Vagina (tissue), 2 donors: ENCODE data around the gene MEGF8.
A peak's percentile ranks its signal among the peaks of the same experiment; 100 is the strongest.

ENCODE experiments used
- CTCF ChIP-seq, 3 experiments: fragments of 450-650 bp in 2 of 3; fragments of 200-600 bp in 1 of 3; sonication (generic) in 1 of 3; IDR thresholded peaks; one replicate each; pipeline ENCODE4 v1.5.1; 2017 to 2019; ENCODE audit warnings: antibody characterized with exemption in 3 of 3, mild to moderate bottlenecking in 2 of 3, moderate library complexity in 2 of 3
- POLR2A ChIP-seq, 2 donors: fragments of 450-650 bp; IDR thresholded peaks; one replicate each; pipeline ENCODE4 v1.6.1; 2017; ENCODE audit warnings: antibody characterized with exemption in 2 of 2, mild to moderate bottlenecking in 2 of 2, moderate library complexity in 2 of 2
- POLR2AphosphoS5 ChIP-seq, 2 donors: sonication (generic); formaldehyde crosslinking; IDR thresholded peaks; one replicate each; pipeline ENCODE4 v1.9.0; 2017; ENCODE audit warnings: antibody characterized with exemption in 2 of 2, mild to moderate bottlenecking in 2 of 2, low read depth in 1 of 2; ENCODE audit not compliant: insufficient read depth in 1 of 2

DNA sequence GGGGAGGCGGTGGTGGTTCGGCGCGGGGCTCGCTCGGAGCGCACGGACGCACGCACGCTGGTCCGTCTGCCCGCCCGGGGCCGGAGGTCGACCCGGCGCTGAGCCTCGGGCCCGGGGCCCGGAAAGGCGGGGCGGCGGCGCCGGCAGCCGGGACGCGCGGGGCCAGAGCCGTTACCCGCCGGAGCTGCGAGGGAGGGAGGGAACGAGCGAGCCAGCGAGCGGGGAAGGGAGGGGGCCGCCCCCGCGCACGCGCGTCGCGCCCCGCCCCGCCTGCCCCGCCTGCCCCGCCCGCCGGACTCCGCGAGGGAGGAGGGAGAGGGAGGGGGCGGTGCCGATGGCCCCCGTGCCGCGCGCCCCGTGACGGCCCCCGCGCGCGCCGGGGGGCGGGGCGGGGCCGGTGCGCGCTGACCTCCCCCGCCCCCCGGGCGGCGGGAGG, 41.4 kb upstream of the MEGF8 start:
- TF ChIP-seq POLR2AphosphoS5 (IDR thresholded peaks at IDR 0.05; ENCODE audit: insufficient read depth in 1 of 2, low read depth in 1 of 2) (no peak), CTCF (IDR thresholded peaks at IDR 0.05) (no peak), POLR2A (IDR thresholded peaks at IDR 0.05) (peak in 1 of 2 donors; percentile 72)
